GM10847 (cell line): ENCODE measurements around the gene TMEM121.

Experiments used
- POLR2A ChIP-seq: IDR thresholded peaks from 2 replicates; pipeline ENCODE4 v1.6.1; 2011; ENCODE audit not compliant: insufficient read length; ENCODE audit errors: extremely low read depth

The TMEM121 gene

GRCh38 chr14:105525861-105526775, at the start of gene TMEM121:
TMEM121 (plus strand) TSS chr14:105526583; CDS start chr14:105528835, 2,252 bp downstream.
- TF ChIP-seq POLR2A, result no peak

GRCh38 chr14:105476831-105477659, 49.3 kb upstream of the TMEM121 start:
- TF ChIP-seq POLR2A, result no peak

- no peak for TF ChIP-seq POLR2A
Observed at GRCh38 chr14:105477660-105478397, 48.6 kb upstream of the TMEM121 start.

- no peak for TF ChIP-seq POLR2A
Observed at GRCh38 chr14:105478398-105479251, 47.8 kb upstream of the TMEM121 start.

- no peak for TF ChIP-seq POLR2A
Observed at GRCh38 chr14:105479431-105480158, 46.8 kb upstream of the TMEM121 start.

- TF ChIP-seq POLR2A, result no peak
Observed at GRCh38 chr14:105480199-105480746, 46.1 kb upstream of the TMEM121 start.

GRCh38 chr14:105480807-105481801, 45.3 kb upstream of the TMEM121 start:
- no peak for TF ChIP-seq POLR2A

- no peak for TF ChIP-seq POLR2A
Observed at GRCh38 chr14:105481886-105482457, 44.4 kb upstream of the TMEM121 start.

GRCh38 chr14:105482486-105483110, 43.8 kb upstream of the TMEM121 start:
- no peak for TF ChIP-seq POLR2A

- no peak for TF ChIP-seq POLR2A
Observed at GRCh38 chr14:105483300-105484068, 42.9 kb upstream of the TMEM121 start.
